Astrocyte of the spinal cord (primary cell): ENCODE results near the gene HES7.

Source experiments
- DNase-seq: peaks from one replicate; pipeline ENCODE4 v3.0.0; 2011; ENCODE audit warnings: low read depth, low spot score
- H3K4me3 ChIP-seq: 2 replicates; pipeline ENCODE4 v1.5.1; 2011; ENCODE audit warnings: low read depth, mild to moderate bottlenecking, low read length, moderate library complexity
- in situ Hi-C: cut with HindIII; loops from 2 replicates; pipeline ENCODE4 v1.10.0; 2017; ENCODE audit warnings: low sequenced_read_pairs
- TF ChIP-seq, protein P1 (sequence below): IDR thresholded peaks from 2 replicates; pipeline ENCODE4 v1.5.1; 2012; ENCODE audit warnings: low read depth, mild to moderate bottlenecking, low read length, inconsistent platforms

HES7 gene

DNA sequence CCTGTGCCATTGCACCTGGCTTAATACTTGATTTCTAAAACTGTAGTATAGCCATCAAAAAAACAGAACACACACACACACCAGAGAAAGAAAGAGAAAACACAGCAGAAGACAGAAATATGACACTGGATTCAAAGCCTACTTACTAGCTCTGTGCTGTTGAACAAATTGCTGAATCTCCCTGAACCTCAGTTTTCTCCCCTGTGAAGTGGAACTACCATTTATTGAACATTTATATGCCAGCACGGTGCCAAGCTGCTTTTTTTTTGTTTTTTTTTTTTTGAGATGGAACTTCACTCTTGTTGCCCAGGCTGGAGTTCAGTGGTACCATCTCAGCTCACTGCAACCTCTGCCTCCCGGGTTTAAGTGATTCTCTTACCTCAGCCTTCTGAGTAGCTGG, 23.1 kb downstream of the HES7 start:
- no peak for DNase-seq
- in situ Hi-C loops, result no loop called here
- no peak overlapping the region for H3K4me3 ChIP-seq
- TF ChIP-seq, protein P1, sequence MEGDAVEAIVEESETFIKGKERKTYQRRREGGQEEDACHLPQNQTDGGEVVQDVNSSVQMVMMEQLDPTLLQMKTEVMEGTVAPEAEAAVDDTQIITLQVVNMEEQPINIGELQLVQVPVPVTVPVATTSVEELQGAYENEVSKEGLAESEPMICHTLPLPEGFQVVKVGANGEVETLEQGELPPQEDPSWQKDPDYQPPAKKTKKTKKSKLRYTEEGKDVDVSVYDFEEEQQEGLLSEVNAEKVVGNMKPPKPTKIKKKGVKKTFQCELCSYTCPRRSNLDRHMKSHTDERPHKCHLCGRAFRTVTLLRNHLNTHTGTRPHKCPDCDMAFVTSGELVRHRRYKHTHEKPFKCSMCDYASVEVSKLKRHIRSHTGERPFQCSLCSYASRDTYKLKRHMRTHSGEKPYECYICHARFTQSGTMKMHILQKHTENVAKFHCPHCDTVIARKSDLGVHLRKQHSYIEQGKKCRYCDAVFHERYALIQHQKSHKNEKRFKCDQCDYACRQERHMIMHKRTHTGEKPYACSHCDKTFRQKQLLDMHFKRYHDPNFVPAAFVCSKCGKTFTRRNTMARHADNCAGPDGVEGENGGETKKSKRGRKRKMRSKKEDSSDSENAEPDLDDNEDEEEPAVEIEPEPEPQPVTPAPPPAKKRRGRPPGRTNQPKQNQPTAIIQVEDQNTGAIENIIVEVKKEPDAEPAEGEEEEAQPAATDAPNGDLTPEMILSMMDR, result no peak

DNA sequence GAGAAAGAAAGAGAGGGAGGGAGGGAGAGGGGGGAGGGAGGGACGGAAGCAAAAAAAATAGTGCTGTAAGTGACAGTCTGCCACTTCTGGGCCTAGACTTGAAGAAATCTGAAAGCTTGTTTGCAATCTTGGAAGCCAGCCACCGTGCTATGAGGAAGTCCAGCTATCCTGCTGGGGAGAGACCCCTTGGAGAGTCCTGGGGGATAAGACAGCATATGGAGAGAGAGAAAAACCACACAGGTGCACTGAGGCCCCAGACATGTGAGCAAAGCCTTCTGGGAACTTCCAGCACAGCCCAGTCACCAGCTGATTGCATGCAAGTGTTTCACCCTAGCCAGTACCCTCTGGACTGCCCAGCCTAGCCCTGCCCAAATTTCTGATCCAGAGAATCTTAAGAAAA, 23.8 kb downstream of the HES7 start:
- no peak for DNase-seq
- no peak overlapping the region for H3K4me3 ChIP-seq
- TF ChIP-seq, protein P1, result no peak
- in situ Hi-C loops, result no loop called here

DNA sequence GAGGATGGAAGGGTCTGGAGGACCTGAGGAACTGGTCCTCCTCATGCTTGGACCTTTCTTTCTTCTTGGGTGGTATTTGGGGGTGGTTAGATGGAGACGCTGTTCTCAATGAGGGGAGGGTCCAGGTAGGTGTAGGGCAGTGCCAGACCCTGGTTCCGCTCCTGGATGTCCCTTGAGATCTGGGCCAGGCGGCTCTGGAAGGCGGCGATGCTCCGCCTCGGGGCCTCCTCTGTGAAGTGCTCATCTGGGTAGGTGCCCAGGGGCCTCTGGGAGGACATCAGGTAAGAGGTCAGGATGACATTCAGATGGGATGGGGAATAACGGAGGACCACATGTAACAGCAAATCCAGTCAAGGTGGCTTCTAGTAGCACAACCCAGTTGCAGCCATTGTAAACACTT, 27.4 kb downstream of the HES7 start:
- TF ChIP-seq, protein P1, result no peak
- in situ Hi-C loops, result no loop called here

DNA sequence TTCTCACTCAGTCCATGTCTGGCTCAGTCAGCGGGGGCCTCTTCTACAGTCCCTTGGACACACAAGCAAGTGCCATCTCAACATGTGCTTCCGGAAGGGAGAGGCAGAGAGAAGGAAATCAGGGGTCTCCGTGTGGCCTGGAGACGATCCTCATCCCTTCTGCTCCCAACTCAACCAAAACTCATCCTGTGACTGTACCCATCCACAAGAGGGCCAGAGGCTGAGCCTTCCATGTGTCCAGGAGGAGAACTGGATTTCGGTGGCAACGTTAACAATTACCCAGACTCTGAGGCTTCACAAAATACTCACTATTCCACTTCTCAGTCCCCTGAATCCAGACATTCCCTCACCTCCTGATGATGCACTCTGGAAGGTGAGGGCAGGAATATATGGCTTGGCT, 28.5 kb downstream of the HES7 start:
- in situ Hi-C loops, result no loop called here
- TF ChIP-seq, protein P1, result no peak
- DNase-seq, result no peak
- H3K4me3 ChIP-seq, result no peak overlapping the region

More for the DNA sequence above, 27.4 kb downstream of the HES7 start:
- no peak for DNase-seq
- H3K4me3 ChIP-seq, result no peak overlapping the region

DNA sequence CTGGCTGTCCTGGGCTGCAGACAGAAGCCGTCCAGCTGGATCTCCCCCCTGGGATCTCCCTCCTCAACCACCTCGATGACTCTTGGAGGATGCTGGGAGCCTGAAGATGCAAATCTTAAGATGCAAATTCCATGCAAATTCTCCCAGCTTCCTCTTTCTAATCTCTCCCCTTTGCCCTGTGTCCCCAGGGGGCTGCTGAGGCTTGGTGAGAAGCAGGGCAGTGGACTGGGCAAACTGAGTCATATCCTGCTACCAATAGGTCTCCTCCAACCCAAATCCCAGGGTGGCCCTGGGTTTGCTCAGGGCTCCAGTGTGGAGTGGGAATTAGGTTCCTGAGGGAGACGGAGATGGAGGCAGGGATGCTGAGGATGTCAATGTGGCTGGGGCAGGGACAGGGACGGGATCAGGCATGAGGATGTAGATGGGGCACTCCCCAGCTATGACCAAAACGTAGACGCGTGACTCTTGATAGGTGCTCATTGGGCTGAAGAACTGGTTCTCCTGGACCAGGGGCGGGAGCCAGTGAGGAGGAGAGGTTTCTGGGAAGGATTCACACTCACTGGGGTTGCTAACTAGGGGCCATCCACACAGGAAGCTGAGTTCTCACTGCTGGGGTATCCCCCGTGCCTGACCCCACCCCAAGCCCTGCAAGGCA, 32.7 kb downstream of the HES7 start:
- TF ChIP-seq, protein P1, result no peak
- DNase-seq, result no peak
- in situ Hi-C loops, result no loop called here
- H3K4me3 ChIP-seq, result no peak overlapping the region

DNA sequence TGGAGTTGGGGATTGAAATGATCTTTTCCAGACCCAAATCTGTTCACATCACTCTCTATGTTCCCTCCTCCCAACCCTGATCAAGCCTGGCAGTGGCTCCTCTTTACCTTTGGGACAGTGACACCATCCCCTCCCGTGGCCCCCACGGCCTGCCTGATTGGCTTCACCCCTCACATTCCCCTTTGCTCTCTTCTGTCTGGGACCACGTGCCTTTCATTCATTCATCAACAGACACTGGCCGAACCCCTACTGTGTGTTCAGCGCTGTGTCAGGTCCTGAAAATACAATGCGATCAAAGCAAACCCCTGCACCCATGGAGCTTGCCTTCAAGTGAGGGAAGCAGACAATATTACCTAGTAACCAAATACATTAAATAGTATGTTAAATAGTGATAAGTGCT, 34.2 kb downstream of the HES7 start:
- TF ChIP-seq, protein P1, result no peak
- in situ Hi-C loops, result no loop called here
- no peak overlapping the region for H3K4me3 ChIP-seq
- no peak for DNase-seq

DNA sequence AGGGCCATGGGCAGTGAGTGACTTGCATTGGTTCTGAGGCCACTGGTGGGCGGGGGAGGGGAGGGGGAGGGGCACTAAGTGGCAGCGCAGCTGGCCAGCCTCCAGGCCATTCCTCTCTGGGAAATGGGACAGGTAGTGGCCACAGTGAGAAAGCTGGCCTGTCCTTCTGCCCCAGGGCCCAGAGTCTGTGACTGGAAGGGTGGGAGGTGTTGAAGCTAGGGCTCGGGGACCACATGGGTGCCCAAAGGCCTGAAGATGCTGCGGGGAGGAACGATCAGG, 36.0 kb downstream of the HES7 start:
- TF ChIP-seq, protein P1, result no peak
- no peak for DNase-seq
- in situ Hi-C loops, result no loop called here
- no peak overlapping the region for H3K4me3 ChIP-seq
